Right kidney (tissue), 1 donor: ENCODE results near the gene JAKMIP2.
"Not testable (repeated sequence)": the region's sequence is repeated elsewhere in the genome, so short reads cannot be mapped to it uniquely, and the experiment has no call there.

Source experiments
- DNase-seq: peaks from one replicate; pipeline ENCODE4 v3.0.0-alpha.2; 2016

JAKMIP2 gene

GRCh38 chr5:147743678-147744374 is 38.7 kb downstream of the JAKMIP2 start:
- DNase-seq, result peak; percentile 8

GRCh38 chr5:147743012-147743411 is 39.5 kb downstream of the JAKMIP2 start:
- DNase-seq, result no peak

GRCh38 chr5:147742151-147742550 is 40.4 kb downstream of the JAKMIP2 start:
- DNase-seq, result no peak

- no peak for DNase-seq
Observed at GRCh38 chr5:147740864-147741263, 41.7 kb downstream of the JAKMIP2 start.

GRCh38 chr5:147737921-147738320 is 44.6 kb downstream of the JAKMIP2 start:
- no peak for DNase-seq

- DNase-seq, result no peak
Observed at GRCh38 chr5:147735621-147736125, 46.9 kb downstream of the JAKMIP2 start.

- DNase-seq, result no peak
Observed at GRCh38 chr5:147734894-147735293, 47.6 kb downstream of the JAKMIP2 start.

- DNase-seq, result no peak
Observed at GRCh38 chr5:147733075-147733474, 49.5 kb downstream of the JAKMIP2 start.

- DNase-seq, result no peak
Observed at GRCh38 chr5:147732291-147732883, 50.1 kb downstream of the JAKMIP2 start.

GRCh38 chr5:147731431-147732290 is 50.9 kb downstream of the JAKMIP2 start:
- DNase-seq, result no peak

- no peak for DNase-seq
Observed at GRCh38 chr5:147727200-147727599, 55.3 kb downstream of the JAKMIP2 start.

GRCh38 chr5:147721191-147721960 is 61.2 kb downstream of the JAKMIP2 start:
- not testable (repeated sequence) for DNase-seq

- no peak for DNase-seq
Observed at GRCh38 chr5:147713550-147714295, 68.8 kb downstream of the JAKMIP2 start.

- DNase-seq, result no peak
Observed at GRCh38 chr5:147712598-147712997, 69.9 kb downstream of the JAKMIP2 start.

- no peak for DNase-seq
Observed at GRCh38 chr5:147712019-147712418, 70.5 kb downstream of the JAKMIP2 start.

- no peak for DNase-seq
Observed at GRCh38 chr5:147711019-147711418, 71.5 kb downstream of the JAKMIP2 start.

- no peak for DNase-seq
Observed at GRCh38 chr5:147708708-147709107, 73.8 kb downstream of the JAKMIP2 start.

GRCh38 chr5:147704544-147704943 is 78.0 kb downstream of the JAKMIP2 start:
- no peak for DNase-seq

- DNase-seq, result no peak
Observed at GRCh38 chr5:147701468-147701867, 81.1 kb downstream of the JAKMIP2 start.

GRCh38 chr5:147699496-147700088 is 82.9 kb downstream of the JAKMIP2 start:
- DNase-seq, result no peak

GRCh38 chr5:147697380-147697779 is 85.1 kb downstream of the JAKMIP2 start:
- DNase-seq, result no peak
